Stimulated activated CD4-positive, alpha-beta T cell treated with anti-CD3 and anti-CD28 coated beads, TNF-alpha, amount 100 ng/mL, for 24 hours (primary cell): ENCODE data around the gene COG5.
"Not testable (repeated sequence)": the region's sequence is repeated elsewhere in the genome, so short reads cannot be mapped to it uniquely, and the experiment has no call there.

Experiments
- DNase-seq, 3 experiments: peaks; one replicate each; pipeline ENCODE4 v3.0.0-alpha.2; 2020; ENCODE audit warnings: low read depth in 3 of 3

The COG5 gene

DNA sequence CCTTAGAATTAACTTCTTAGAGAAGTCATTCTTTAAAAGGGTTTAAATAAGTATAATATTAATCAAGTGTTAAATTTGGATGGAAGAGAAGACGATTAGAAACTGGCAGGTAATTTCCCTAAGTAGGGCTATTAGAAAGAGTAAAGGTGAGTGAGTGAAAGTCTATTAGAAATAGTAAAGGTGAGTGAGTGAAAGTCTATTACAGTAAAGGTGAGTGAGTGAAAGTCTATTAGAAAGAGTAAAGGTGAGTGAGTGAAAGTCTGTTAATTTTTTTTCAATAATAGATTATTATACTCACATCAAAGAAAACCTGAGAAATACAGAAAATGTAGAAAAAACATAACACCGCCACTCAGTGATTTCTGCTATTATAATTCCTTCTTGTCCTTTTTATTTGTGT lies 405.7 kb downstream of the COG5 start:
- DNase-seq: no peak

- DNase-seq: no peak
These were observed 406.6 kb downstream of the COG5 start for GRCh38 chr7:107157091-107157490.

DNA sequence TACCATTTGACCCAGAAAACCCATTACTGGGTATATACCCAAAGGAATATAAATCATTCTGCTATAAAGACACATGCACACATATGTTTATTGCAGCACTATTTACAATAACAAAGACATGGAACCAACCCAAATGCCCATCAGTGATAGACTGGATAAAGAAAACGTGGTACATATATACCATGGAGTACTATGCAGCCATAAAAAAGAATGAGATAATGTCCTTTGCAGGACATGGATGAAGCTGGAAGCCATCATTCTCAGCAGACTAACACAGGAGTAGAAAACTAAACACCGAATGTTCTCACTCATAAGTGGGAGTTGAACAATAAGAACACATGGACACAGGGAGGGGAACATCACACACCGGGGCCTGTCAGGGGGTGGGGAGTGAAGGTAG lies 408.0 kb downstream of the COG5 start:
- not testable (repeated sequence) for DNase-seq

- no peak for DNase-seq
These were observed 408.9 kb downstream of the COG5 start for GRCh38 chr7:107154826-107155225.

DNA sequence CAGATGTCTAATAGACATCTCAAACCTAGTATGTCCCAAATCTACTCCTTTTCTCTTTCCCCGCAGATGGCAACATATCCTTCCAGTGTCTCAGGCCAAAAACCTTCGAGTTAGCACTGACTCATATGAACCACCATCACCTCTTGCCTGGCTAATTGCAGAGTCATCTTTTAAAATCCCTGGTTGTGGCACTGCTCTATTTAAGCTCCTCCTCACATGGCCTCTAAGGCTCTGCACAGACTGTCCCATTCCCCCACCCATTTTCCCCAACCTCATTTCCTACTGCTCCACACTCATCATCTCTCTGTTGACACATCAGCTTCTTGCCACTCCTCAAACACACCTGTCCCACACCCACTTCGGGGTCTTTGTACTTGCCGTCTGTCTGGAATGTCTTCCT lies 411.7 kb downstream of the COG5 start:
- DNase-seq: no peak
